ENCODE measurements around the gene ZNF280A. TPM values are rescaled to one million over a fixed set of nuclear protein-coding genes. Genes with fewer than 3 reads are reported as not detected.

The ZNF280A gene
- total and polyA plus RNA-seq, 9 of the 15 experiments (the other 6 are each of a cell fraction or from before 2014, with no cell fraction given) = 19.0 to 40.8 (median 28.6) TPM

DNA sequence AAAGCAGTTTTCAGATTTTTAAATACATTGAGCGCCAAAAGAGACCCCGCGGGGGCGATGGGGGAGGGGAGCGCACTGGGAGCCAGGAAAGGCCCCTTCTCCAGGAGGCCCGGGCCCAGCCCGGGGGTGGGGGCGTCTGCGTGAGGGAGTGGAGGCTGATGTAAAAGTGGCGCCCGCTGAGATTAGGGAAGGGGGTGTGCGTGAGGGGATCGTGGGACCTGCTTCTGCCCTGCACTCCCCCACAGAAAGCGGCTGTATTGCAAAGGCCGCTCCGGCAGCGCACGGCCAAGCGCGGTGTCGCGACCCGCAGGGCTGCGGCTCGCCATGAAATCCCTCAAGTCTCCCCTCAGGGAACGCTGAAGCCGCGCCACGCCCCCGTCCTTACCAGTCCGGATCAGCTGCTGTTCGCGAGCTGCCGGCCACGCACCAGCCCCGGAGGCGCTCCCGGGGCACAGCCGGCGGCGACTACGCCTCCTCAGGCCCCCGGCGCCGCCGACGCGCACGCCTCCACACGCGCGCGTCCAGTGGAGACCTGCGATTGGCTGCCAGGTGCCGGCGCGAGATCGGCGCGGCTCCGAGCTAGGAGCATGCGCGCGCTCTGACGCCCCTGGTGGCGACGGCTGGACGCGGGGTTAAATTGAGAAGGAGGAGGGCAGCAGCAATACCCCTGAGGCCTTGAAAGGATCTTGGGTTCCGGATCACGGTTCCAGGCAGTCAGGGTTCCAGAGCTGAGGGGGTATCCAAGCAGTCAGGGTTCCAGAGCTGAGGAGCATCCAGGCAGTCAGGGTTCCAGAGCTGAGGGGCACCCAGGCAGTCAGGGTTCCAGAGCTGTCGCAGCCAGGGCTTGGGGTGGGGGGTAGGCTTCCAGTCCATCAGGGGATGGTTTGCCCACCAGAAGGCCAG is 11.5 kb downstream of the ZNF280A start, which contains the start of gene ZNF280B (continued):
- TF ChIP-seq, protein P1, sequence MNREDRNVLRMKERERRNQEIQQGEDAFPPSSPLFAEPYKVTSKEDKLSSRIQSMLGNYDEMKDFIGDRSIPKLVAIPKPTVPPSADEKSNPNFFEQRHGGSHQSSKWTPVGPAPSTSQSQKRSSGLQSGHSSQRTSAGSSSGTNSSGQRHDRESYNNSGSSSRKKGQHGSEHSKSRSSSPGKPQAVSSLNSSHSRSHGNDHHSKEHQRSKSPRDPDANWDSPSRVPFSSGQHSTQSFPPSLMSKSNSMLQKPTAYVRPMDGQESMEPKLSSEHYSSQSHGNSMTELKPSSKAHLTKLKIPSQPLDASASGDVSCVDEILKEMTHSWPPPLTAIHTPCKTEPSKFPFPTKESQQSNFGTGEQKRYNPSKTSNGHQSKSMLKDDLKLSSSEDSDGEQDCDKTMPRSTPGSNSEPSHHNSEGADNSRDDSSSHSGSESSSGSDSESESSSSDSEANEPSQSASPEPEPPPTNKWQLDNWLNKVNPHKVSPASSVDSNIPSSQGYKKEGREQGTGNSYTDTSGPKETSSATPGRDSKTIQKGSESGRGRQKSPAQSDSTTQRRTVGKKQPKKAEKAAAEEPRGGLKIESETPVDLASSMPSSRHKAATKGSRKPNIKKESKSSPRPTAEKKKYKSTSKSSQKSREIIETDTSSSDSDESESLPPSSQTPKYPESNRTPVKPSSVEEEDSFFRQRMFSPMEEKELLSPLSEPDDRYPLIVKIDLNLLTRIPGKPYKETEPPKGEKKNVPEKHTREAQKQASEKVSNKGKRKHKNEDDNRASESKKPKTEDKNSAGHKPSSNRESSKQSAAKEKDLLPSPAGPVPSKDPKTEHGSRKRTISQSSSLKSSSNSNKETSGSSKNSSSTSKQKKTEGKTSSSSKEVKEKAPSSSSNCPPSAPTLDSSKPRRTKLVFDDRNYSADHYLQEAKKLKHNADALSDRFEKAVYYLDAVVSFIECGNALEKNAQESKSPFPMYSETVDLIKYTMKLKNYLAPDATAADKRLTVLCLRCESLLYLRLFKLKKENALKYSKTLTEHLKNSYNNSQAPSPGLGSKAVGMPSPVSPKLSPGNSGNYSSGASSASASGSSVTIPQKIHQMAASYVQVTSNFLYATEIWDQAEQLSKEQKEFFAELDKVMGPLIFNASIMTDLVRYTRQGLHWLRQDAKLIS (CRISPR knock-in tag; IDR thresholded peaks at IDR 0.05) = peak; percentile 95
- TF ChIP-seq ZNF121 (CRISPR knock-in tag; conservative IDR thresholded peaks at IDR 0.05) (0 out of 2 replicates have a peak, but pooled peaks have one; percentile 41), SUPT5H (IDR thresholded peaks at IDR 0.05) (no peak), ZNF41 (CRISPR knock-in tag; conservative IDR thresholded peaks at IDR 0.05) (no peak), FOXK1 (CRISPR knock-in tag; IDR thresholded peaks at IDR 0.05; ENCODE audit: borderline replicate concordance) (peak; percentile 98), TARDBP (IDR thresholded peaks at IDR 0.05) (no peak), TBP (optimal IDR thresholded peaks at IDR 0.05; ENCODE audit: low read depth, low read length) (no peak), RBFOX2 (IDR thresholded peaks at IDR 0.05; ENCODE audit: low read depth, low read length) (no peak), KAT7 (CRISPR knock-in tag; IDR thresholded peaks at IDR 0.05; ENCODE audit: borderline replicate concordance) (peak; percentile 96; the same call in 1 of the 2 replicates), CHD1 (IDR thresholded peaks at IDR 0.05; ENCODE audit: low read length) (no peak), BMI1 (IDR thresholded peaks at IDR 0.05; ENCODE audit: low read length) (no peak)
- TF ChIP-seq, protein P2, sequence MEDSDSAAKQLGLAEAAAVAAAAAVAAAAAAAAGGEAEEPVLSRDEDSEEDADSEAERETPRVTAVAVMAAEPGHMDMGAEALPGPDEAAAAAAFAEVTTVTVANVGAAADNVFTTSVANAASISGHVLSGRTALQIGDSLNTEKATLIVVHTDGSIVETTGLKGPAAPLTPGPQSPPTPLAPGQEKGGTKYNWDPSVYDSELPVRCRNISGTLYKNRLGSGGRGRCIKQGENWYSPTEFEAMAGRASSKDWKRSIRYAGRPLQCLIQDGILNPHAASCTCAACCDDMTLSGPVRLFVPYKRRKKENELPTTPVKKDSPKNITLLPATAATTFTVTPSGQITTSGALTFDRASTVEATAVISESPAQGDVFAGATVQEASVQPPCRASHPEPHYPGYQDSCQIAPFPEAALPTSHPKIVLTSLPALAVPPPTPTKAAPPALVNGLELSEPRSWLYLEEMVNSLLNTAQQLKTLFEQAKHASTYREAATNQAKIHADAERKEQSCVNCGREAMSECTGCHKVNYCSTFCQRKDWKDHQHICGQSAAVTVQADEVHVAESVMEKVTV (CRISPR knock-in tag; IDR thresholded peaks at IDR 0.05) = no peak
- TF ChIP-seq, protein P3, sequence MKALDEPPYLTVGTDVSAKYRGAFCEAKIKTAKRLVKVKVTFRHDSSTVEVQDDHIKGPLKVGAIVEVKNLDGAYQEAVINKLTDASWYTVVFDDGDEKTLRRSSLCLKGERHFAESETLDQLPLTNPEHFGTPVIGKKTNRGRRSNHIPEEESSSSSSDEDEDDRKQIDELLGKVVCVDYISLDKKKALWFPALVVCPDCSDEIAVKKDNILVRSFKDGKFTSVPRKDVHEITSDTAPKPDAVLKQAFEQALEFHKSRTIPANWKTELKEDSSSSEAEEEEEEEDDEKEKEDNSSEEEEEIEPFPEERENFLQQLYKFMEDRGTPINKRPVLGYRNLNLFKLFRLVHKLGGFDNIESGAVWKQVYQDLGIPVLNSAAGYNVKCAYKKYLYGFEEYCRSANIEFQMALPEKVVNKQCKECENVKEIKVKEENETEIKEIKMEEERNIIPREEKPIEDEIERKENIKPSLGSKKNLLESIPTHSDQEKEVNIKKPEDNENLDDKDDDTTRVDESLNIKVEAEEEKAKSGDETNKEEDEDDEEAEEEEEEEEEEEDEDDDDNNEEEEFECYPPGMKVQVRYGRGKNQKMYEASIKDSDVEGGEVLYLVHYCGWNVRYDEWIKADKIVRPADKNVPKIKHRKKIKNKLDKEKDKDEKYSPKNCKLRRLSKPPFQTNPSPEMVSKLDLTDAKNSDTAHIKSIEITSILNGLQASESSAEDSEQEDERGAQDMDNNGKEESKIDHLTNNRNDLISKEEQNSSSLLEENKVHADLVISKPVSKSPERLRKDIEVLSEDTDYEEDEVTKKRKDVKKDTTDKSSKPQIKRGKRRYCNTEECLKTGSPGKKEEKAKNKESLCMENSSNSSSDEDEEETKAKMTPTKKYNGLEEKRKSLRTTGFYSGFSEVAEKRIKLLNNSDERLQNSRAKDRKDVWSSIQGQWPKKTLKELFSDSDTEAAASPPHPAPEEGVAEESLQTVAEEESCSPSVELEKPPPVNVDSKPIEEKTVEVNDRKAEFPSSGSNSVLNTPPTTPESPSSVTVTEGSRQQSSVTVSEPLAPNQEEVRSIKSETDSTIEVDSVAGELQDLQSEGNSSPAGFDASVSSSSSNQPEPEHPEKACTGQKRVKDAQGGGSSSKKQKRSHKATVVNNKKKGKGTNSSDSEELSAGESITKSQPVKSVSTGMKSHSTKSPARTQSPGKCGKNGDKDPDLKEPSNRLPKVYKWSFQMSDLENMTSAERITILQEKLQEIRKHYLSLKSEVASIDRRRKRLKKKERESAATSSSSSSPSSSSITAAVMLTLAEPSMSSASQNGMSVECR (CRISPR knock-in tag; IDR thresholded peaks at IDR 0.05) = peak; percentile 100
- TF ChIP-seq, protein P4, sequence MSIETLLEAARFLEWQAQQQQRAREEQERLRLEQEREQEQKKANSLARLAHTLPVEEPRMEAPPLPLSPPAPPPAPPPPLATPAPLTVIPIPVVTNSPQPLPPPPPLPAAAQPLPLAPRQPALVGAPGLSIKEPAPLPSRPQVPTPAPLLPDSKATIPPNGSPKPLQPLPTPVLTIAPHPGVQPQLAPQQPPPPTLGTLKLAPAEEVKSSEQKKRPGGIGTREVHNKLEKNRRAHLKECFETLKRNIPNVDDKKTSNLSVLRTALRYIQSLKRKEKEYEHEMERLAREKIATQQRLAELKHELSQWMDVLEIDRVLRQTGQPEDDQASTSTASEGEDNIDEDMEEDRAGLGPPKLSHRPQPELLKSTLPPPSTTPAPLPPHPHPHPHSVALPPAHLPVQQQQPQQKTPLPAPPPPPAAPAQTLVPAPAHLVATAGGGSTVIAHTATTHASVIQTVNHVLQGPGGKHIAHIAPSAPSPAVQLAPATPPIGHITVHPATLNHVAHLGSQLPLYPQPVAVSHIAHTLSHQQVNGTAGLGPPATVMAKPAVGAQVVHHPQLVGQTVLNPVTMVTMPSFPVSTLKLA (conservative IDR thresholded peaks at IDR 0.05) = no peak

Data from K562 (cell line).